PC-3 (cell line): ENCODE data around the gene GADD45G. TPM values are rescaled to one million over a fixed set of nuclear protein-coding genes. Genes with fewer than 3 reads are reported as not detected.

ENCODE experiments used
- ATAC-seq: fragments of 200-7000 bp; cut with Tn5 transposase; 2 replicates; pipeline ENCODE4 v1.9.1; 2020; ENCODE audit warnings: mild to moderate bottlenecking, moderate library complexity
- BruUV-seq: library from RNA; stranded (reverse); fragments of 400-500 nt; replicated peaks from 2 replicates; lab custom pipeline; 2021; lab: Mats Ljungman, UMichigan
- CTCF ChIA-PET: fragments of 300-600 bp; sonication (Branson Sonifier 250); formaldehyde crosslinking; loops from one replicate; lab custom pipeline; 2022; ENCODE audit warnings: antibody characterized with exemption; lab: Charles Lee
- POLR2A ChIA-PET: fragments of 300-600 bp; sonication (Branson Sonifier 250); formaldehyde crosslinking; loops from one replicate; lab custom pipeline; 2022; ENCODE audit warnings: antibody characterized with exemption; ENCODE audit not compliant: unreplicated experiment; lab: Charles Lee
- DNase-seq: peaks from one replicate; pipeline ENCODE4 v3.0.0-alpha.2; 2015
- H2AFZ ChIP-seq: fragments of 300-600 bp; sonication (generic); 2 replicates; pipeline ENCODE4 v1.6.0; 2016; ENCODE audit warnings: antibody characterized with exemption, low read length
- H3F3A ChIP-seq: fragments of 300-600 bp; sonication (generic); one replicate; pipeline ENCODE4 v1.6.0; 2017; ENCODE audit warnings: antibody characterized with exemption, low read length, control low read depth, mild to moderate bottlenecking; ENCODE audit not compliant: unreplicated experiment
- H3K27ac ChIP-seq: fragments of 300-600 bp; sonication (generic); 2 replicates; pipeline ENCODE4 v1.5.1; 2016; ENCODE audit warnings: mild to moderate bottlenecking, low read length
- H3K27me3 ChIP-seq: fragments of 300-600 bp; sonication (generic); 2 replicates; pipeline ENCODE4 v1.6.1; 2016; ENCODE audit warnings: low read length, mixed read lengths
- H3K36me3 ChIP-seq: fragments of 300-600 bp; sonication (generic); 2 replicates; pipeline ENCODE4 v1.6.1; 2016; ENCODE audit warnings: low read depth, mixed run types, low read length, mixed read lengths
- H3K4me1 ChIP-seq: fragments of 300-600 bp; sonication (generic); 2 replicates; pipeline ENCODE4 v1.5.1; 2016; ENCODE audit warnings: low read length; ENCODE audit not compliant: insufficient read depth
- H3K4me2 ChIP-seq: fragments of 300-600 bp; sonication (generic); 2 replicates; pipeline ENCODE4 v1.6.0; 2016; ENCODE audit warnings: low read length
- H3K4me3 ChIP-seq: fragments of 300-600 bp; sonication (generic); 2 replicates; pipeline ENCODE4 v1.5.1; 2016; ENCODE audit warnings: mild to moderate bottlenecking, low read length, mixed read lengths
- H3K79me2 ChIP-seq: fragments of 300-600 bp; sonication (generic); 2 replicates; pipeline ENCODE4 v1.6.1; 2017; ENCODE audit warnings: low read length, mixed read lengths
- H3K9ac ChIP-seq: fragments of 300-600 bp; sonication (generic); 2 replicates; pipeline ENCODE4 v1.6.0; 2016; ENCODE audit warnings: mild to moderate bottlenecking, low read length
- H3K9me2 ChIP-seq: fragments of 300-600 bp; sonication (generic); replicated peaks from 2 replicates; pipeline ENCODE4 v1.6.1; 2016; ENCODE audit warnings: mixed run types, low read length, mixed read lengths
- H3K9me3 ChIP-seq: fragments of 300-600 bp; sonication (generic); 2 replicates; pipeline ENCODE4 v1.6.1; 2016; ENCODE audit warnings: low read length, mixed read lengths
- H4K20me1 ChIP-seq: fragments of 300-600 bp; sonication (generic); 2 replicates; pipeline ENCODE4 v1.6.1; 2016; ENCODE audit warnings: low read length, mixed read lengths
- CTCF ChIP-seq: fragments of 300-600 bp; sonication (generic); conservative IDR thresholded peaks from 2 replicates; pipeline ENCODE4 v1.5.1; 2017; ENCODE audit warnings: antibody characterized with exemption, low read depth, mild to moderate bottlenecking, low read length
- EZH2 ChIP-seq: fragments of 300-600 bp; sonication (generic); IDR thresholded peaks from one replicate; pipeline ENCODE4 v1.6.1; 2017; ENCODE audit warnings: antibody characterized with exemption, mild to moderate bottlenecking, low read length; ENCODE audit not compliant: unreplicated experiment
- EZH2phosphoT487 ChIP-seq: fragments of 300-600 bp; sonication (generic); IDR thresholded peaks from 2 replicates; pipeline ENCODE4 v1.6.1; 2018; ENCODE audit warnings: mild to moderate bottlenecking, antibody characterized with exemption, low read length, borderline replicate concordance
- intact Hi-C: fragments of 100-400 bp; cut with micrococcal nuclease; formaldehyde crosslinking; loops from 2 replicates; pipeline ENCODE4 v1.9.0; 2023
- total RNA-seq: library from RNA; depleted of rRNA; stranded (reverse); fragments of >200 nt; gene quantifications from 2 replicates; pipeline ENCODE4 v1.2.3, GENCODE V29; 2014

GADD45G gene
- total RNA-seq, 1 experiment from 2014 or later = 2.1 TPM

GRCh38 chr9:89563571-89564345 is 41.1 kb upstream of the GADD45G start:
- H3K36me3 ChIP-seq = no peaks in the 10 kb centered on the region
- no peaks in the 10 kb centered on the region for H3K79me2 ChIP-seq
- intact Hi-C loops = no loop called here
- H4K20me1 ChIP-seq = no peaks in the 10 kb centered on the region
- ChIA-PET CTCF (no interaction called here), POLR2A (no interaction called here)
- no peak overlapping the region for H3K27ac ChIP-seq
- no peaks in the 10 kb centered on the region for H3F3A ChIP-seq
- peaks cover 6% of the 10 kb centered on the region; the same call in 1 of the 2 replicates for H3K27me3 ChIP-seq
- H3K4me3 ChIP-seq = no peak overlapping the region
- no peaks in the 10 kb centered on the region for H3K9me2 ChIP-seq
- DNase-seq (no peak), ATAC-seq (no peak)
- no peak for TF ChIP-seq CTCF
- no peak overlapping the region for H3K9ac ChIP-seq
- no peaks in the 10 kb centered on the region for H3K4me1 ChIP-seq
- H3K9me3 ChIP-seq = no peaks in the 10 kb centered on the region
- no TSS peak for BruUV-seq
- H2AFZ ChIP-seq = no peak overlapping the region
- no peak overlapping the region for H3K4me2 ChIP-seq

- Histone ChIP-seq H3K27ac (no peak overlapping the region), H3K4me1 (no peaks in the 10 kb centered on the region), H3K79me2 (no peaks in the 10 kb centered on the region), H3K4me3 (no peak overlapping the region), H3K9me2 (no peaks in the 10 kb centered on the region), H3K4me2 (no peak overlapping the region), H4K20me1 (no peaks in the 10 kb centered on the region), H2AFZ (no peak overlapping the region), H3K9ac (no peak overlapping the region), H3K27me3 (peaks cover 10% of the 10 kb centered on the region), H3K36me3 (no peaks in the 10 kb centered on the region), H3K9me3 (no peaks in the 10 kb centered on the region), H3F3A (no peaks in the 10 kb centered on the region)
- intact Hi-C loops = no loop called here
- peak; percentile 24 for TF ChIP-seq CTCF
- no peak for TF ChIP-seq EZH2
- peak; percentile 16 for DNase-seq
- no TSS peak for BruUV-seq
- ChIA-PET CTCF (no interaction called here), POLR2A (interaction anchor here (0.7 kb wide), 1 partner anchor 31 kb away, joined by 3 read pairs; no protein-coding TSS in a partner anchor)
- no peak for ATAC-seq
Measured at GRCh38 chr9:89564346-89564878, 40.4 kb upstream of the GADD45G start.

DNA sequence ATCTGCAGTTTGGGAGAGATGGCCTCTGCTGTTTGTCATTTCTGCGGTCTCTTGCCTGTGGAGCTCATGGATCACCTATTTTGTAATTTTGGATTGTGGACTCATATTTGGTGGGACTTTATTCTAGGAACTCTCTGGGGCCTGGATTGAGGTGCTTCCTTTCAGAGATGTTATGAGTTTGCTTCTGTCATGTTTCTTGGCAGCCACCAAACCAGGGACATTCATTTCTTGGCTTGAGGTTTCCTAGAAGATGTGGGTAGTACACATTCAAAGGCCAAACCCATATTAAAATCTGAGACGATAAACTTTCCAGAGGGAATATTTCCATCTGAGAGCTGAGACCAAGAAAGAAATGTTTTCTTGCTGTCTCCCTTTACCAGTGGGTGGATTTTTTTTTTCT is 37.2 kb upstream of the GADD45G start:
- H3K4me2 ChIP-seq = no peak overlapping the region
- H3K27ac ChIP-seq = no peak overlapping the region
- ATAC-seq = no peak
- no peaks in the 10 kb centered on the region for H3K79me2 ChIP-seq
- POLR2A ChIA-PET = no interaction called here
- no TSS peak for BruUV-seq
- DNase-seq = no peak
- no peaks in the 10 kb centered on the region for H3K4me1 ChIP-seq
- H3K27me3 ChIP-seq = peaks cover 38% of the 10 kb centered on the region
- CTCF ChIA-PET = no interaction called here
- H2AFZ ChIP-seq = no peak overlapping the region
- TF ChIP-seq EZH2phosphoT487 (no peak), EZH2 (no peak), CTCF (no peak)
- no peaks in the 10 kb centered on the region for H3K9me3 ChIP-seq
- H3K9me2 ChIP-seq = no peaks in the 10 kb centered on the region
- H3K4me3 ChIP-seq = no peak overlapping the region
- H4K20me1 ChIP-seq = no peaks in the 10 kb centered on the region
- no peaks in the 10 kb centered on the region for H3K36me3 ChIP-seq
- no peaks in the 10 kb centered on the region for H3F3A ChIP-seq
- H3K9ac ChIP-seq = no peak overlapping the region
- intact Hi-C loops = no loop called here
